Mucosa of stomach (tissue), 1 donor: ENCODE data around the gene PTCSC3.

Experiments used
- H3K27me3 ChIP-seq: one replicate; pipeline ENCODE4 v1.7.0; 2013; ENCODE audit warnings: mild to moderate bottlenecking, low read length; ENCODE audit not compliant: control insufficient read depth, insufficient read depth
- H3K36me3 ChIP-seq: one replicate; pipeline ENCODE4 v1.7.0; 2013; ENCODE audit warnings: low read length; ENCODE audit not compliant: control insufficient read depth, insufficient read depth
- H3K4me1 ChIP-seq: one replicate; pipeline ENCODE4 v1.7.0; 2013; ENCODE audit warnings: mild to moderate bottlenecking, low read length; ENCODE audit not compliant: control insufficient read depth, insufficient read depth
- H3K4me3 ChIP-seq: one replicate; pipeline ENCODE4 v1.7.0; 2013; ENCODE audit warnings: low read length
- H3K9ac ChIP-seq: one replicate; pipeline ENCODE4 v1.7.0; 2013; ENCODE audit warnings: mild to moderate bottlenecking, low read length, moderate library complexity
- H3K9me3 ChIP-seq: one replicate; pipeline ENCODE4 v1.7.0; 2013; ENCODE audit warnings: mild to moderate bottlenecking, low read length, moderate library complexity; ENCODE audit not compliant: control insufficient read depth
- donor health status: Pancreatic carcinoma.

PTCSC3 gene

GRCh38 chr14:36212577-36212976 lies 36.1 kb upstream of the PTCSC3 start:
- Histone ChIP-seq H3K4me1 (peaks cover 7% of the 10 kb centered on the region), H3K9ac (no peak overlapping the region), H3K27me3 (peaks cover 53% of the 10 kb centered on the region), H3K4me3 (no peak overlapping the region), H3K9me3 (no peaks in the 10 kb centered on the region), H3K36me3 (no peaks in the 10 kb centered on the region)

GRCh38 chr14:36208690-36209278 lies 32.3 kb upstream of the PTCSC3 start:
- Histone ChIP-seq H3K4me3 (no peak overlapping the region), H3K9ac (no peak overlapping the region), H3K9me3 (no peaks in the 10 kb centered on the region), H3K36me3 (no peaks in the 10 kb centered on the region), H3K27me3 (peaks cover 28% of the 10 kb centered on the region), H3K4me1 (no peaks in the 10 kb centered on the region)

DNA sequence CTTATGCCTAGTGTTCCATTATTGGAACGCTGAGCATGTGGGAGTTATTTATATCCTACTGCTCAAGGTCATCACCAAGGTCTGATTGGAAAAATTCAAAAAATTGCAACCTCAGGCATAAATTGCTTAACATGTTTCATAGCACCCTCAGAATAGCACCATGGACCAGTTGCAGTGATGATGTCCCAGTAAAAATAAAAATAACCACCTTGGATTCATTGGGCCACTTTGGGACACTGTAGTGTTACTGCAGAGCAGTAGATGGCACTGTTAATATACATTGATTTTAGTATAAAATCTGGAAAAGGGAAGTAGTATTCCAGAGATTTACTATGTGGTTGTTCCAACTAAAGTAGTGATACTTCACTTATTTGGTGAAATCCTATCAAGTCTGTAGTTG lies 31.0 kb upstream of the PTCSC3 start:
- Histone ChIP-seq H3K4me3 (no peak overlapping the region), H3K9me3 (no peaks in the 10 kb centered on the region), H3K4me1 (no peaks in the 10 kb centered on the region), H3K9ac (no peak overlapping the region), H3K36me3 (no peaks in the 10 kb centered on the region), H3K27me3 (peaks cover 20% of the 10 kb centered on the region)

GRCh38 chr14:36204461-36205073 lies 28.0 kb upstream of the PTCSC3 start:
- Histone ChIP-seq H3K9ac (no peak overlapping the region), H3K36me3 (no peaks in the 10 kb centered on the region), H3K4me1 (no peaks in the 10 kb centered on the region), H3K9me3 (no peaks in the 10 kb centered on the region), H3K27me3 (peaks cover 14% of the 10 kb centered on the region), H3K4me3 (no peak overlapping the region)

DNA sequence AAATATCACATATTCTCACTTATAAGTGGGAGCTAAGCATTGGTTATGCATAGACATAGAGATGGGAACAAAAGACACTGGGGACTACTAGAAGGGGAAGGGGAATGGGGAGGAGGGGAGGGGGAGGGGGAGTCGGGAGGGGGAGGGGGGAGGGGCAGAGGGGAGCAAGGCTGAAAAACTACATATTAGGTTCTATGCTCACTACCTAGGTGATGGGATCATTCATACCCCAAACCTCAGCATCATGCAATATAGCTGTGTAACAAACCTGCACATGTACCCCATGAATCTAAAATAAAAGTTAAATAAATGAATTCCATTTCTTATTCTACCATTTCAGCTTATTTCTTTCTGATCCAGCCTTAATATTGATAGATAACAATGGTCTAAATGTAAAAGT lies 21.9 kb upstream of the PTCSC3 start:
- Histone ChIP-seq H3K36me3 (no peaks in the 10 kb centered on the region), H3K9ac (no peak overlapping the region), H3K27me3 (peaks cover 5% of the 10 kb centered on the region), H3K4me3 (no peak overlapping the region), H3K9me3 (no peaks in the 10 kb centered on the region), H3K4me1 (no peaks in the 10 kb centered on the region)

DNA sequence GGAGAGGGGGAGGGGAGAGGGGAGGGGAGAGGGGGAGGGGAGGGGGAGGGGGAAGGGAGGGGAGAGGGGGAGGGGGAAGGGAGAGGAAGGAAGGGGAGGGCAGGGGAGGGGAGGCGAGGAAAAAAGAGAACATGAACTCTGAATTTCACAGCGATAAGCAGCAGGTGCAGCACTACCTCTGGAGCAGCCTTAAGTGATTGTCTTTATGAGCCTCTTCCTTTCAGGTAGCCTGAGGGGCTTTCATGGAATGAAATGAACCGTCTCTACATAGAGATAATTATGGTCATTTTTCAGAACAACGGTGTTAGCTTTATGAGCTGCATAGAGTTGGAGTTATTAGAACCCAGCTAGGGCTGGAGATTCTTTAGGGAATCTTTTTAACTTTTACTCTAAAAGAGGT lies 18.1 kb upstream of the PTCSC3 start:
- Histone ChIP-seq H3K4me1 (no peaks in the 10 kb centered on the region), H3K9me3 (no peaks in the 10 kb centered on the region)

DNA sequence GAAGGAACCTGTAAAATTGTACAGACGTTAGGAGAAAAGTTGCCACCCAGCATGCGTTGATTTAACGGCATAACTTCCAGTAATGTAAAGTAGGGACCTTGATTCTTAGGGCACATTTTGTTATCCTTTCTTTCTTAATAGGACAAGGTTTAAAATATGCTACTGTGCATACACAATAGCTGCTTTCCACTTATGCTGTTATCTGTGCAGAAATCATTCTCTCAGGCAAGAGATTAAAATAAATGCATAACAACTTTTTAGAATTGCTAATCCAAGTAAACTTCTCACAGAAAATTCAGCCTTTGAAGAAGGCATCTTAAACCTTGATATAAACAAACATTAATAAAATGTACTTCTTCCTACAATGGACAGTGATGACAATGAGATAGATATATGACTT lies 16.0 kb upstream of the PTCSC3 start:
- no peak overlapping the region for H3K4me3 ChIP-seq
- no peaks in the 10 kb centered on the region for H3K27me3 ChIP-seq
- no peak overlapping the region for H3K9ac ChIP-seq
- no peaks in the 10 kb centered on the region for H3K4me1 ChIP-seq
- H3K36me3 ChIP-seq: no peaks in the 10 kb centered on the region
- H3K9me3 ChIP-seq: no peaks in the 10 kb centered on the region

More for the DNA sequence above, 18.1 kb upstream of the PTCSC3 start:
- Histone ChIP-seq H3K9ac (no peak overlapping the region), H3K4me3 (no peak overlapping the region), H3K27me3 (no peaks in the 10 kb centered on the region), H3K36me3 (no peaks in the 10 kb centered on the region)

- Histone ChIP-seq H3K4me1 (no peaks in the 10 kb centered on the region), H3K36me3 (no peaks in the 10 kb centered on the region), H3K9me3 (no peaks in the 10 kb centered on the region), H3K27me3 (no peaks in the 10 kb centered on the region), H3K4me3 (no peak overlapping the region), H3K9ac (no peak overlapping the region)
Measured at GRCh38 chr14:36183402-36183801, 6.9 kb upstream of the PTCSC3 start.

DNA sequence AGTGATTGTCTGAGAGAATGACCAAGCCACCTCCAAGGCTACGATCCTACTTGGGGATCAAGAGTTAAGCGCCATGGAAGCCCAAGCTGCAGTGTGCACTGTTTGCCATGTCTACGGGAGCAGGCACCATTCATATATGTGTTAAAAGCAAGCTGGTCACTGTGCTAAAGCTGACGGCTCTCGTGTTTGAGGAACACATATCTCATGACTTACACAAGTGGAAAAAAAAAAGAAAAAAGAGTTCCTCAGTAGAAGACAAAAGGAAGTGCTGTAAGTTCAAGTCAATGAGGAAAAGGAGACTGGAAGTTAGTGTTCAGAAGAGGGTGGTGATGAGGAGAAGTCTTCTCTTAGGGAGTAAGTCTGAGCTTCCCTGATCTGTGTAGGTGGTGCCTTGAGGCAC lies 4.9 kb upstream of the PTCSC3 start:
- Histone ChIP-seq H3K36me3 (no peaks in the 10 kb centered on the region), H3K27me3 (no peaks in the 10 kb centered on the region), H3K9ac (no peak overlapping the region)

DNA sequence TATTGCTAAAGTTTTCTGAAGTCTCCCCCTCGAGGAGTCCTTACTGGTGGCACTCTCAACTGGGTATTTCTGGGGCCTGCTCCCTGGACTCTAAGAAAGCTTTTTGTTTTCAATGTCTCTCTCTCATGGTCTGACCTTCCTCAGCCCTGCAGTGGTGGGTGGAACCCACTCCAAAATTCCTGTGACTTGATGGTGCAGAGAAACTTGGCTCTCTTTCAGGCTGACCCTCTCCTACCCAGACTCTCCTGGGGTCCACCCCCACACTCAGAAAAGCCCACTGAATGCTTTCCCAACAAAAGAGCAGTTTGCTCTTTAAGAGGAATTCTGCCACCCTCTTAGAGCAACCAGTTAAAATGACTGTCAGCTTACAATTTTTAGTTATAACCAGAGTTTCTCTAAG lies 967 bp upstream of the PTCSC3 start:
- Histone ChIP-seq H3K4me3 (no peak overlapping the region), H3K36me3 (no peaks in the 10 kb centered on the region)

More for the DNA sequence above, 4.9 kb upstream of the PTCSC3 start:
- no peaks in the 10 kb centered on the region for H3K4me1 ChIP-seq
- H3K4me3 ChIP-seq: no peak overlapping the region
- H3K9me3 ChIP-seq: no peaks in the 10 kb centered on the region

GRCh38 chr14:36174767-36175424 lies 1.6 kb downstream of the PTCSC3 start:
- Histone ChIP-seq H3K9me3 (no peaks in the 10 kb centered on the region), H3K4me3 (no peak overlapping the region), H3K27me3 (peaks cover 3% of the 10 kb centered on the region), H3K36me3 (no peaks in the 10 kb centered on the region), H3K4me1 (no peaks in the 10 kb centered on the region), H3K9ac (no peak overlapping the region)

More for the DNA sequence above, 967 bp upstream of the PTCSC3 start:
- Histone ChIP-seq H3K27me3 (no peaks in the 10 kb centered on the region), H3K9ac (no peak overlapping the region), H3K4me1 (no peaks in the 10 kb centered on the region), H3K9me3 (no peaks in the 10 kb centered on the region)

DNA sequence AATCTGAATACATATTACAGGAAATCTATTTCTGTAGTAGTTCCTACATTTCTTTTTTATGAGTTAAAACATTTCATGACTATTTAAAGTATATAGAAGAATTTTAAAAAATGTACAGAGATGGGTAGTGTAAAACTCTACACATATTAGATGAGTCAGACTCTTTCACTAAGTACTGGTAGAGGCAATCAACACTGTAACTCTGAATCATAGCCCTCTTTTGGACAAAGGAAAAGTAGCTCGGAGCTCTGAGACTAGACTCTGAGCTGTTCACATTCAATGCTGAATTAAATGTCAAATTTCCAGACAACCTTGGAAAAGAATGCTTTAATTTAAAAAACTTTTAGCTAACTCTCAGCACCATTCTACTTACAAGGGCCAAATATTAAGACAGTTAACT lies 3.4 kb downstream of the PTCSC3 start:
- Histone ChIP-seq H3K27me3 (peaks cover 3% of the 10 kb centered on the region), H3K36me3 (no peaks in the 10 kb centered on the region), H3K9ac (no peak overlapping the region), H3K9me3 (no peaks in the 10 kb centered on the region), H3K4me3 (no peak overlapping the region), H3K4me1 (no peaks in the 10 kb centered on the region)
